SKM-1 treated with dmso at 0.1 percent for 144 hours (cell line): Measurements from ENCODE around the gene BTBD19.

Source experiments
- DNase-seq: peaks from one replicate; lab custom pipeline; 2025; ENCODE audit not compliant: unreplicated experiment; lab: John Stamatoyannopoulos, UW

The BTBD19 gene

DNA sequence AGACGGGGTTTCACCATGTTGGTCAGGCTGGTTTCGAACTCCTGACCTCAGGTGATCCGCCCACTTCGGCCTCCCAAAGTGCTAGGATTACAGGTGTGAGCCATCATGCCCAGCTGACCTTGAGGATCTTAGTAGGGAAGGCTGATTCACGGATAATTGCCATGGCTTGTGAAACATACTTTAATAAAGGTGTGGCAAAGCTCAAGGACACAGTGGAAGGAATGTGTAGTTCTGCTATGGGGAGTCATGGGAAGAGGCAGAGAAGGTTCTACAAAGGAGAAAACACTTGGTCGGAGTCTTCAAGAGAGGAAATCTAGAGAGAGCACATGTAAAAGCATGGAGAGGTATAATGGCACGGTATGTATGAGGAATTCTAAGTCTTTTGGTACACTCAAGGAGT is 47.4 kb downstream of the BTBD19 start:
- no peak for DNase-seq

- no peak for DNase-seq
Observed at GRCh38 chr1:44857446-44857845, 49.1 kb downstream of the BTBD19 start.

DNA sequence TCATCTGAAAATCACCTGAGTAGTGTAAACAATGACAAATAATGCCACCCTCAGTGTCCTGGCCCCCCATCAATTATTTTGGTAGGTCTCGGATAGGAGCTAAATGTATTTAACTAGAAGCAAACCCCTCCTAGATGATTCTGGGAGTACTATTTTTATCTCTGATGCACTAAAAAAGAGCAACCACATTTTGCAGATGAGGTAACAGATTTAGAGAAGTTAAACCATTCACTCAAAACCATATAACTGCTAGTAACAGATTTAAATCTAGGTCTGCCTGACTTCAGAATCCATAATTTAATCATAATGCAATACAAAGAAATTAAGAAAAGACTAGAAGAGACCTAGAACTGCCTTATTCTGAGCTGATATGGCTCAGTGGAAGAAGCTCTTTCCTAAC is 52.0 kb downstream of the BTBD19 start:
- no peak for DNase-seq

- no peak for DNase-seq
Observed at GRCh38 chr1:44860891-44861425, 52.6 kb downstream of the BTBD19 start.

- DNase-seq: no peak
Observed at GRCh38 chr1:44862829-44863401, 54.6 kb downstream of the BTBD19 start.
